ENCODE results near the gene WFDC2.
"Not testable (repeated sequence)": the region's sequence is repeated elsewhere in the genome, so short reads cannot be mapped to it uniquely, and the experiment has no call there.

Gene WFDC2

GRCh38 chr20:45467861-45468260 lies 1.7 kb upstream of the WFDC2 start:
- Histone ChIP-seq H3K4me1 (ENCODE audit: low read depth, poor library complexity, severe bottlenecking) (peaks cover 11% of the 10 kb centered on the region), H3K27me3 (ENCODE audit: insufficient read depth, low read depth) (no peaks in the 10 kb centered on the region), H3K79me2 (ENCODE audit: insufficient read depth, low read depth) (no peaks in the 10 kb centered on the region), H3K36me3 (ENCODE audit: insufficient read depth) (no peaks in the 10 kb centered on the region), H2AFZ (ENCODE audit: low read depth) (no peak overlapping the region), H3K27ac (no peak overlapping the region), H3K4me2 (no peak overlapping the region), H3K4me3 (IDR thresholded peaks at IDR 0.05; ENCODE audit: insufficient read depth, low read depth, low read length) (no peak overlapping the region), H3K9ac (no peak overlapping the region), H4K20me1 (ENCODE audit: insufficient read depth) (no peaks in the 10 kb centered on the region)
- TF ChIP-seq CTCF (conservative IDR thresholded peaks at IDR 0.05; ENCODE audit: low read depth, low read length), result no peak

GRCh38 chr20:45470262-45470931 lies 844 bp downstream of the WFDC2 start:
- Histone ChIP-seq H3K27ac (no peak overlapping the region), H2AFZ (ENCODE audit: low read depth) (peak overlapping the region; percentile 100), H3K36me3 (ENCODE audit: insufficient read depth) (no peaks in the 10 kb centered on the region), H3K4me2 (peak overlapping the region; percentile 94), H3K79me2 (ENCODE audit: insufficient read depth, low read depth) (no peaks in the 10 kb centered on the region), H4K20me1 (ENCODE audit: insufficient read depth) (no peaks in the 10 kb centered on the region), H3K27me3 (ENCODE audit: insufficient read depth, low read depth) (no peaks in the 10 kb centered on the region), H3K4me3 (IDR thresholded peaks at IDR 0.05; ENCODE audit: insufficient read depth, low read depth, low read length) (no peak overlapping the region), H3K9ac (peak overlapping the region; percentile 69), H3K4me1 (ENCODE audit: low read depth, poor library complexity, severe bottlenecking) (peaks cover 11% of the 10 kb centered on the region)
- no peak for TF ChIP-seq CTCF (conservative IDR thresholded peaks at IDR 0.05; ENCODE audit: low read depth, low read length)

GRCh38 chr20:45470937-45471336 lies 1.4 kb downstream of the WFDC2 start:
- Histone ChIP-seq H3K4me2 (peak overlapping the region; percentile 94), H3K36me3 (ENCODE audit: insufficient read depth) (no peaks in the 10 kb centered on the region), H3K27ac (no peak overlapping the region), H3K27me3 (ENCODE audit: insufficient read depth, low read depth) (no peaks in the 10 kb centered on the region), H3K4me3 (IDR thresholded peaks at IDR 0.05; ENCODE audit: insufficient read depth, low read depth, low read length) (no peak overlapping the region), H3K9ac (peak overlapping the region; percentile 69), H2AFZ (ENCODE audit: low read depth) (peak overlapping the region; percentile 100), H3K79me2 (ENCODE audit: insufficient read depth, low read depth) (no peaks in the 10 kb centered on the region), H4K20me1 (ENCODE audit: insufficient read depth) (no peaks in the 10 kb centered on the region), H3K4me1 (ENCODE audit: low read depth, poor library complexity, severe bottlenecking) (peaks cover 11% of the 10 kb centered on the region)
- no peak for TF ChIP-seq CTCF (conservative IDR thresholded peaks at IDR 0.05; ENCODE audit: low read depth, low read length)

DNA sequence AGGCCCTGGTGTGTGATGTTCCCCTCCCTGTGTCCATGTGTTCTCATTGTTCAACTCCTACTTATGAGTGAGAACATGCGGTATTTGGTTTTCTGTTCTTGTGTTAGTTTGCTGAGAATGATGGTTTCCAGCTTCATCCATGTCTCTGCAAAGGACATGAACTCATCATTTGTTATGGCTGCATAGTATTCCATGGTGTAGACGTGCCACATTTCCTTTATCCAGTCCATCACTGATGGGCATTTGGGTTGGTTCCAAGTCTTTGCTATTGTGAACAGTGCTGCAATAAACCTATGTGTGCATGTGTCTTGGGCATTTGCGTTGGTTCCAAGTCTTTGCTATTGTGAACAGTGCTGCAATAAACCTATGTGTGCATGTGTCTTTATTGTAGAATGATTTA lies 2.7 kb downstream of the WFDC2 start:
- not testable (repeated sequence) for H3K79me2 ChIP-seq (ENCODE audit: insufficient read depth, low read depth); H3K4me3 ChIP-seq (IDR thresholded peaks at IDR 0.05; ENCODE audit: insufficient read depth, low read depth, low read length); H3K4me2 ChIP-seq; H4K20me1 ChIP-seq (ENCODE audit: insufficient read depth); H3K27ac ChIP-seq; H3K27me3 ChIP-seq (ENCODE audit: insufficient read depth, low read depth); H3K36me3 ChIP-seq (ENCODE audit: insufficient read depth); H3K9ac ChIP-seq; H2AFZ ChIP-seq (ENCODE audit: low read depth)
- H3K4me1 ChIP-seq (ENCODE audit: low read depth, poor library complexity, severe bottlenecking), result peaks cover 11% of the 10 kb centered on the region

DNA sequence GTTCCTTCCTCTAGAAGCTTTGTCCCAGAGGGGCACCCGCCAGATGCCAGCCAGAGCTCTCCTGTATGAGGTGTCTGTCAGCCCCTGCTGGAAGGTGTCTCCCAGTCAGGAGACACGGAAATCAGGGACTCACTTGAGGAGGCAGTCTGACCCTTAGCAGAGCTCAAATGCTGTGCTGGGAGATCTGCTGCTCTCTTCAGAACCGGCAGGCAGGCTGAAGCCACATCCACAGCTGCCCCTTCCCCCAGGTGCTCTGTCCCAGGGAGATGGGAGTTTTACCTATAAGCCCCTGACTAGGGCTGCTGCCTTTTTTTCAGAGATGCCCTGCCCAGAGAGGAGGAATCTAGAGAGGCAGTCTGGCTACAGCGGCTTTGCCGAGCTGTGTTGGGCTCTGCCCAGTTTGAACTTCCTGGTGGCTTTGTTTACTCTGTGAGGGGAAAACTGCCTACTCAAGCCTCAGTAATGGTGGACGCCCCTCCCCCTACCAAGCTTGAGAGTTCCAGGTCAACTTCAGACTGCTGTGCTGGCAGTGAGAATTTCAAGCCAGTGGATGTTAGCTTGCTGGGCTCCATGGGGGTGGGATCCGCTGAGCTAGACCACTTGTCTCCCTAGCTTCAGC lies 8.1 kb downstream of the WFDC2 start:
- H3K36me3 ChIP-seq (ENCODE audit: insufficient read depth); H2AFZ ChIP-seq (ENCODE audit: low read depth); H3K27ac ChIP-seq; H3K9ac ChIP-seq; H3K27me3 ChIP-seq (ENCODE audit: insufficient read depth, low read depth); H3K79me2 ChIP-seq (ENCODE audit: insufficient read depth, low read depth); H3K4me3 ChIP-seq (IDR thresholded peaks at IDR 0.05; ENCODE audit: insufficient read depth, low read depth, low read length); H3K4me2 ChIP-seq; H3K4me1 ChIP-seq (ENCODE audit: low read depth, poor library complexity, severe bottlenecking); H4K20me1 ChIP-seq (ENCODE audit: insufficient read depth): not testable (repeated sequence)
